HepG2 (cell line): ENCODE data around the gene NLE1. TPM values are rescaled to one million over a fixed set of nuclear protein-coding genes. Genes with fewer than 3 reads are reported as not detected.
A peak's percentile ranks its signal among the peaks of the same experiment; 100 is the strongest.

Source experiments
- CC2D1A ChIP-seq: sonication (generic); formaldehyde crosslinking; IDR thresholded peaks from 2 replicates; pipeline ENCODE4 v1.8.1; 2023; ENCODE audit warnings: mild to moderate bottlenecking, missing genetic modification reagents
- CHD2 ChIP-seq: IDR thresholded peaks from 2 replicates; pipeline ENCODE4 v1.6.1; 2011; ENCODE audit warnings: low read depth, low read length, improper control_type of control experiment
- EED ChIP-seq: sonication (generic); formaldehyde crosslinking; IDR thresholded peaks from 2 replicates; pipeline ENCODE4 v1.5.0; 2020; ENCODE audit warnings: mild to moderate bottlenecking, missing genetic modification reagents
- GFI1 ChIP-seq: sonication (generic); formaldehyde crosslinking; IDR thresholded peaks from 2 replicates; pipeline ENCODE4 v1.5.0; 2020; ENCODE audit warnings: missing genetic modification reagents, mild to moderate bottlenecking, borderline replicate concordance
- HMGXB4 ChIP-seq, 2 experiments: sonication (generic) in 1 of 2; formaldehyde crosslinking in 1 of 2; IDR thresholded peaks; 2 replicates each; pipeline versions ENCODE4 v1.4.0 to v1.6.1; 2018 to 2020; ENCODE audit warnings: missing genetic modification reagents in 2 of 2, borderline replicate concordance in 1 of 2, low read depth in 1 of 2, mild to moderate bottlenecking in 1 of 2, missing biosample characterization in 1 of 2
- HNF4A ChIP-seq: sonication (generic); formaldehyde crosslinking; IDR thresholded peaks from 2 replicates; pipeline ENCODE4 v1.4.0; 2020; ENCODE audit warnings: missing genetic modification reagents
- IKZF5 ChIP-seq: IDR thresholded peaks from 2 replicates; pipeline ENCODE4 v1.6.1; 2018; ENCODE audit warnings: missing genetic modification reagents, mild to moderate bottlenecking, missing compliant biosample characterization
- MATR3 ChIP-seq: sonication (generic); formaldehyde crosslinking; IDR thresholded peaks from 2 replicates; pipeline ENCODE4 v1.4.0; 2020; ENCODE audit warnings: missing genetic modification reagents
- MED1 ChIP-seq: sonication (generic); formaldehyde crosslinking; IDR thresholded peaks from 2 replicates; pipeline ENCODE4 v1.4.0; 2020; ENCODE audit warnings: missing genetic modification reagents
- MIXL1 ChIP-seq: IDR thresholded peaks from 2 replicates; pipeline ENCODE4 v1.6.1; 2016
- MLLT10 ChIP-seq: sonication (generic); formaldehyde crosslinking; IDR thresholded peaks from 2 replicates; pipeline ENCODE4 v1.4.0; 2020; ENCODE audit warnings: missing genetic modification reagents
- PAWR ChIP-seq: sonication (generic); formaldehyde crosslinking; IDR thresholded peaks from 2 replicates; pipeline ENCODE4 v1.4.0; 2020; ENCODE audit warnings: missing genetic modification reagents, mild to moderate bottlenecking, borderline replicate concordance
- PTBP1 ChIP-seq: fragments of 200-400 bp; formaldehyde crosslinking; IDR thresholded peaks from 2 replicates; pipeline ENCODE4 v1.6.1; 2018; ENCODE audit warnings: low read length, low read depth; ENCODE audit not compliant: poor library complexity, severe bottlenecking
- SP1 ChIP-seq, 2 experiments: fragments of 450-650 bp in 1 of 2; sonication (generic) in 1 of 2; formaldehyde crosslinking in 1 of 2; IDR thresholded peaks; 2 replicates each; pipeline versions ENCODE4 v1.4.0 to v1.6.1; 2016 to 2020; ENCODE audit warnings: missing genetic modification reagents in 1 of 2
- SPEN ChIP-seq: sonication (generic); formaldehyde crosslinking; IDR thresholded peaks from 2 replicates; pipeline ENCODE4 v1.5.1; 2020; ENCODE audit warnings: low read depth, mild to moderate bottlenecking, missing genetic modification reagents
- TMF1 ChIP-seq: sonication (generic); formaldehyde crosslinking; IDR thresholded peaks from 2 replicates; pipeline ENCODE4 v1.8.1; 2022; ENCODE audit warnings: low read depth, missing genetic modification reagents
- ZBTB21 ChIP-seq: sonication (generic); formaldehyde crosslinking; IDR thresholded peaks from 2 replicates; pipeline ENCODE4 v1.4.0; 2020; ENCODE audit warnings: missing genetic modification reagents
- ZMYM3 ChIP-seq: sonication (generic); formaldehyde crosslinking; IDR thresholded peaks from 2 replicates; pipeline ENCODE4 v1.5.1; 2020; ENCODE audit warnings: mild to moderate bottlenecking, missing genetic modification reagents
- ZNF124 ChIP-seq: sonication (generic); formaldehyde crosslinking; IDR thresholded peaks from 2 replicates; pipeline ENCODE4 v1.4.0; 2020; ENCODE audit warnings: missing genetic modification reagents
- ZNF234 ChIP-seq: sonication (generic); formaldehyde crosslinking; conservative IDR thresholded peaks from 2 replicates; pipeline ENCODE4 v1.5.1; 2020; ENCODE audit warnings: mild to moderate bottlenecking, missing genetic modification reagents
- ZNF382 ChIP-seq: sonication (generic); formaldehyde crosslinking; IDR thresholded peaks from 2 replicates; pipeline ENCODE4 v1.5.0; 2020; ENCODE audit warnings: missing genetic modification reagents, mild to moderate bottlenecking, borderline replicate concordance
- ZNF496 ChIP-seq: sonication (generic); formaldehyde crosslinking; IDR thresholded peaks from 2 replicates; pipeline ENCODE4 v1.8.1; 2023; ENCODE audit warnings: mild to moderate bottlenecking, moderate library complexity, missing genetic modification reagents; ENCODE audit not compliant: insufficient replicate concordance
- ZNF883 ChIP-seq: sonication (generic); formaldehyde crosslinking; IDR thresholded peaks from 2 replicates; pipeline ENCODE4 v1.5.1; 2020; ENCODE audit warnings: mild to moderate bottlenecking, missing genetic modification reagents; ENCODE audit errors: not compliant biosample characterization
- polyA plus RNA-seq, 8 experiments: library from polyadenylated mRNA; depleted of rRNA in 3 of 8; stranded (reverse) in 7 of 8; unstranded in 1 of 8; fragments of >200 nt; fragmentation: Illumina TruSeq in 4 of 8; extraction: Trizol in 4 of 8; gene quantifications; 2 replicates each; pipeline versions ENCODE4 v1.2.1 to v1.2.3, GENCODE V29; 2011 to 2016; ENCODE audit warnings: low read depth in 4 of 8, missing spikeins in 1 of 8, mixed read lengths in 1 of 8; ENCODE audit not compliant: insufficient read depth in 1 of 8
- total RNA-seq, 5 experiments: library from RNA; depleted of rRNA; stranded (reverse); fragments of >200 nt; fragmentation: Illumina TruSeq; extraction: Trizol; gene quantifications; 2 replicates each; pipeline ENCODE4 v1.2.3, GENCODE V29; 2016; ENCODE audit warnings: low read depth in 1 of 5
- TF ChIP-seq, protein P1 (sequence below): sonication (generic); formaldehyde crosslinking; conservative IDR thresholded peaks from 2 replicates; pipeline ENCODE4 v1.8.0; 2022; ENCODE audit warnings: mild to moderate bottlenecking, moderate library complexity, missing genetic modification reagents
- TF ChIP-seq, protein P2 (sequence below): sonication (generic); formaldehyde crosslinking; conservative IDR thresholded peaks from 2 replicates; pipeline ENCODE4 v1.4.0; 2020; ENCODE audit warnings: missing genetic modification reagents

The NLE1 gene
- total and polyA plus RNA-seq, 2 of the 13 experiments (the other 11 are each of a cell fraction or from before 2014, with no cell fraction given), result 20.3 to 34.5 TPM

GRCh38 chr17:35141681-35142466 lies at the start of gene NLE1 (continued):
- TF ChIP-seq, protein P1, sequence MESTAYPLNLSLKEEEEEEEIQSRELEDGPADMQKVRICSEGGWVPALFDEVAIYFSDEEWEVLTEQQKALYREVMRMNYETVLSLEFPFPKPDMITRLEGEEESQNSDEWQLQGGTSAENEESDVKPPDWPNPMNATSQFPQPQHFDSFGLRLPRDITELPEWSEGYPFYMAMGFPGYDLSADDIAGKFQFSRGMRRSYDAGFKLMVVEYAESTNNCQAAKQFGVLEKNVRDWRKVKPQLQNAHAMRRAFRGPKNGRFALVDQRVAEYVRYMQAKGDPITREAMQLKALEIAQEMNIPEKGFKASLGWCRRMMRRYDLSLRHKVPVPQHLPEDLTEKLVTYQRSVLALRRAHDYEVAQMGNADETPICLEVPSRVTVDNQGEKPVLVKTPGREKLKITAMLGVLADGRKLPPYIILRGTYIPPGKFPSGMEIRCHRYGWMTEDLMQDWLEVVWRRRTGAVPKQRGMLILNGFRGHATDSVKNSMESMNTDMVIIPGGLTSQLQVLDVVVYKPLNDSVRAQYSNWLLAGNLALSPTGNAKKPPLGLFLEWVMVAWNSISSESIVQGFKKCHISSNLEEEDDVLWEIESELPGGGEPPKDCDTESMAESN (CRISPR knock-in tag), result peak; percentile 90
- TF ChIP-seq SP1 (IDR thresholded peaks at IDR 0.05) (no peak), SP1 (CRISPR knock-in tag; IDR thresholded peaks at IDR 0.05) (peak; percentile 67), IKZF5 (peak; percentile 41), MED1 (peak; percentile 70), ZBTB21 (CRISPR knock-in tag) (no peak), CC2D1A (CRISPR knock-in tag) (no peak), GFI1 (CRISPR knock-in tag) (no peak), HMGXB4 (CRISPR knock-in tag; IDR thresholded peaks at IDR 0.05; ENCODE audit: borderline replicate concordance in 1 of 2, low read depth in 1 of 2) (peak; percentile 98), TMF1 (CRISPR knock-in tag) (no peak), MLLT10 (CRISPR knock-in tag) (no peak), SPEN (CRISPR knock-in tag) (peak; percentile 91), ZNF234 (CRISPR knock-in tag) (peak; percentile 55; the same call in 1 of the 2 replicates), CHD2 (no peak; the same call in 1 of the 2 replicates), PTBP1 (no peak), ZNF496 (CRISPR knock-in tag) (no peak), MATR3 (CRISPR knock-in tag) (no peak), ZNF124 (CRISPR knock-in tag) (0 out of 2 replicates have a peak, but pooled peaks have one; percentile 24), ZNF382 (CRISPR knock-in tag) (no peak), ZNF883 (CRISPR knock-in tag) (no peak), MIXL1 (CRISPR knock-in tag) (0 out of 2 replicates have a peak, but pooled peaks have one; percentile 51), ZMYM3 (CRISPR knock-in tag) (no peak), HNF4A (no peak), EED (CRISPR knock-in tag) (0 out of 2 replicates have a peak, but pooled peaks have one; percentile 31), PAWR (CRISPR knock-in tag) (no peak)
- TF ChIP-seq, protein P2, sequence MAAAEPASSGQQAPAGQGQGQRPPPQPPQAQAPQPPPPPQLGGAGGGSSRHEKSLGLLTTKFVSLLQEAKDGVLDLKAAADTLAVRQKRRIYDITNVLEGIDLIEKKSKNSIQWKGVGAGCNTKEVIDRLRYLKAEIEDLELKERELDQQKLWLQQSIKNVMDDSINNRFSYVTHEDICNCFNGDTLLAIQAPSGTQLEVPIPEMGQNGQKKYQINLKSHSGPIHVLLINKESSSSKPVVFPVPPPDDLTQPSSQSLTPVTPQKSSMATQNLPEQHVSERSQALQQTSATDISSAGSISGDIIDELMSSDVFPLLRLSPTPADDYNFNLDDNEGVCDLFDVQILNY (CRISPR knock-in tag), result 0 out of 2 replicates have a peak, but pooled peaks have one; percentile 52
